Fibroblast of lung (primary cell): ENCODE results near the gene TUBA4B.

Source experiments
- CTCF ChIP-seq, 2 donors: IDR thresholded peaks in 1 of 2; conservative IDR thresholded peaks in 1 of 2; 1 replicate in 1 of 2; 2 replicates in 1 of 2; pipeline ENCODE4 v1.5.1; 2011 to 2012; ENCODE audit warnings: low read length in 2 of 2, control low read depth in 1 of 2, inconsistent platforms in 1 of 2, low read depth in 1 of 2, mild to moderate bottlenecking in 1 of 2
- EZH2 ChIP-seq: IDR thresholded peaks from 2 replicates; pipeline ENCODE4 v1.5.1; 2012; ENCODE audit warnings: low read length, control low read depth, mild to moderate bottlenecking; ENCODE audit errors: missing control alignments

GRCh38 chr2:219234331-219234730 is 18.7 kb upstream of the TUBA4B start:
- no peak for TF ChIP-seq CTCF (conservative IDR thresholded peaks at IDR 0.05 in 1 of 2, IDR thresholded peaks at IDR 0.05 in 1 of 2; ENCODE audit: low read depth in 1 of 2, low read length in 2 of 2)
- TF ChIP-seq EZH2: no peak
